ENCODE measurements around the gene CALHM5.

Gene CALHM5

DNA sequence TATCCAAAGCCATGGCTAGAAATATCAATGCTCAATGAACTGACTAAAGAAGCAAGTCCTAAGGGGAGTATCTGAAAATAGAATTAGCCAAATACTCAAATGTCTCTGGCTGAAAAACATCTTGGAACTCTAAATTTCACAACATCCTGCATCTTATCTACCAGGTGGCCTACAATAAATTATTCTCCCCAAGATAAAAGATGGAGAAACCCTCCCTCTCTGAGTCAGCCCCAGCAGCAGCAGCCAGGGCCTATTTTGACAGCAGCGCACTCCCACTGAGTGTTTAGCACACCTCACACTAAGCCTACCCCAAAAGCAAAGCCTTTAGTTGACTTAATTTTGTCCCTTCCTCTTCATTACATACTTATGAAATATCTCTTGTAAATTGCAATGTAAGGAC lies 44.3 kb upstream of the CALHM5 start:
- Histone ChIP-seq H3K4me3 (IDR thresholded peaks at IDR 0.05; ENCODE audit: insufficient read depth, low read depth, low read length) (no peak overlapping the region), H3K27me3 (ENCODE audit: insufficient read depth, low read depth) (no peaks in the 10 kb centered on the region), H3K9ac (no peak overlapping the region), H3K36me3 (ENCODE audit: insufficient read depth) (no peaks in the 10 kb centered on the region), H3K27ac (no peak overlapping the region), H3K4me1 (ENCODE audit: low read depth, poor library complexity, severe bottlenecking) (no peaks in the 10 kb centered on the region), H3K79me2 (ENCODE audit: insufficient read depth, low read depth) (no peaks in the 10 kb centered on the region), H4K20me1 (ENCODE audit: insufficient read depth) (no peaks in the 10 kb centered on the region), H2AFZ (ENCODE audit: low read depth) (no peak overlapping the region), H3K4me2 (no peak overlapping the region)
- TF ChIP-seq, protein P1, sequence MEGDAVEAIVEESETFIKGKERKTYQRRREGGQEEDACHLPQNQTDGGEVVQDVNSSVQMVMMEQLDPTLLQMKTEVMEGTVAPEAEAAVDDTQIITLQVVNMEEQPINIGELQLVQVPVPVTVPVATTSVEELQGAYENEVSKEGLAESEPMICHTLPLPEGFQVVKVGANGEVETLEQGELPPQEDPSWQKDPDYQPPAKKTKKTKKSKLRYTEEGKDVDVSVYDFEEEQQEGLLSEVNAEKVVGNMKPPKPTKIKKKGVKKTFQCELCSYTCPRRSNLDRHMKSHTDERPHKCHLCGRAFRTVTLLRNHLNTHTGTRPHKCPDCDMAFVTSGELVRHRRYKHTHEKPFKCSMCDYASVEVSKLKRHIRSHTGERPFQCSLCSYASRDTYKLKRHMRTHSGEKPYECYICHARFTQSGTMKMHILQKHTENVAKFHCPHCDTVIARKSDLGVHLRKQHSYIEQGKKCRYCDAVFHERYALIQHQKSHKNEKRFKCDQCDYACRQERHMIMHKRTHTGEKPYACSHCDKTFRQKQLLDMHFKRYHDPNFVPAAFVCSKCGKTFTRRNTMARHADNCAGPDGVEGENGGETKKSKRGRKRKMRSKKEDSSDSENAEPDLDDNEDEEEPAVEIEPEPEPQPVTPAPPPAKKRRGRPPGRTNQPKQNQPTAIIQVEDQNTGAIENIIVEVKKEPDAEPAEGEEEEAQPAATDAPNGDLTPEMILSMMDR (conservative IDR thresholded peaks at IDR 0.05; ENCODE audit: low read depth, low read length): no peak

DNA sequence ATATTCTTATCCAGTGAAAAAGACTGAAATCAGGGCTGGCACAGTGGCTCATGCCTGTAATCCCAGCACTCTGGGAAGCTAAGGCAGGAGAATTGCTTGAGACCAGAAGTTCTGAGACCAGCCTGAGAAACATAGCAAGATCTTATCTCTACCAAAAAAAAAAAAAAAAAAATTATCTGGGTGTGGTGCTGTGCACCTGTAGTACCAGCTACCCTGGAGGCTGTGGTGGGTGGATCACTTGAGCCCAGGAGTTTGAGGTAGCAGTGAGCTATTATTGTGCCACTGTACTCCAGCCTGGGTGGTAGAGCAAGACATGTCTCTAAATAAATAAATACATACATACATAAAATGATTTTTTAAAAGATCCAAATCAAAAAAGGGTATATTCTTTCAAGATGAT lies 43.9 kb upstream of the CALHM5 start:
- H3K27ac ChIP-seq: no peak overlapping the region

DNA sequence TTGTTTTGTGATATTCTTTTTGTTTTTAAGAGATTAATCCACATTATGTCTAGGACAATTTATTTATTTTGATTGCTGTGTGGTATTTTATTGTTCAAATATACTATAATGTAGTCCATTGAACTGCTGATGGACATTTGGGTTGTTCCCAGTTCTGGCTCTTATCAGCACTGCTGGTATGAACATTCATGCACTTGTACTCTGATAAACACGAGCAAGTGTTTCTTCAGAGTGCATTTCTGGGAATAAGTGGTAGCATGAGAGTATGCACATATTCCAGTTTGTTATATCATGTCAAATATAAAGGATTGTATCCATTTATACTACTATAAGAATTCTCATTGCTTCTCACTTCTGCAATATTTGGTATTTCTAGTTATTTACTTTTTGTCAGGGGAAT lies 43.1 kb upstream of the CALHM5 start:
- Histone ChIP-seq H3K4me2 (no peak overlapping the region), H3K4me3 (IDR thresholded peaks at IDR 0.05; ENCODE audit: insufficient read depth, low read depth, low read length) (no peak overlapping the region), H3K27me3 (ENCODE audit: insufficient read depth, low read depth) (no peaks in the 10 kb centered on the region), H3K4me1 (ENCODE audit: low read depth, poor library complexity, severe bottlenecking) (no peaks in the 10 kb centered on the region), H4K20me1 (ENCODE audit: insufficient read depth) (no peaks in the 10 kb centered on the region), H3K36me3 (ENCODE audit: insufficient read depth) (no peaks in the 10 kb centered on the region), H3K27ac (no peak overlapping the region), H2AFZ (ENCODE audit: low read depth) (no peak overlapping the region), H3K9ac (no peak overlapping the region), H3K79me2 (ENCODE audit: insufficient read depth, low read depth) (no peaks in the 10 kb centered on the region)
- TF ChIP-seq, protein P1 (conservative IDR thresholded peaks at IDR 0.05; ENCODE audit: low read depth, low read length): no peak

More for the DNA sequence above, 43.9 kb upstream of the CALHM5 start:
- H3K4me2 ChIP-seq: no peak overlapping the region
- no peaks in the 10 kb centered on the region for H3K36me3 ChIP-seq (ENCODE audit: insufficient read depth)
- no peak overlapping the region for H3K9ac ChIP-seq
- no peaks in the 10 kb centered on the region for H3K4me1 ChIP-seq (ENCODE audit: low read depth, poor library complexity, severe bottlenecking)
- no peak overlapping the region for H3K4me3 ChIP-seq (IDR thresholded peaks at IDR 0.05; ENCODE audit: insufficient read depth, low read depth, low read length)
- H3K79me2 ChIP-seq (ENCODE audit: insufficient read depth, low read depth): no peaks in the 10 kb centered on the region
- no peaks in the 10 kb centered on the region for H3K27me3 ChIP-seq (ENCODE audit: insufficient read depth, low read depth)
- TF ChIP-seq, protein P1 (conservative IDR thresholded peaks at IDR 0.05; ENCODE audit: low read depth, low read length): no peak
- no peak overlapping the region for H2AFZ ChIP-seq (ENCODE audit: low read depth)
- no peaks in the 10 kb centered on the region for H4K20me1 ChIP-seq (ENCODE audit: insufficient read depth)

DNA sequence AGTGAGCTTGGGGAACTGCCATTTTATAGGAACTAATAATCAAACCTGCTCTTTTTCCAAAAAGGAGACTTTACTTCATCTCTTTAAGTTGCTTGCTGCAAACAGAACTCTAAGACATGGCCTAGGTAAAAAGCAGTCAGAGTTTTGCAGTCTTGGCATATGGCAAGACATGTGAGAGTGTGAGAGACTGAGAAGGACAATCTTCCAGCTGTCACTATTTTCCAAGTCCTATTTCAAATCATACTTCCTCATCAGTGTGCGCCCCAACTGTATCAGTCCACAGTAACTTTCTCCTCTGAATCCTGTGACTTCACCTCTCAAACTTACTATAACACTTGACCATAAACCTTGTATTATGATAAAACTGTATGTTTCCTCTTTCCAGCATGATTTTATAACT lies 39.9 kb upstream of the CALHM5 start:
- TF ChIP-seq, protein P1 (conservative IDR thresholded peaks at IDR 0.05; ENCODE audit: low read depth, low read length): no peak
- Histone ChIP-seq H3K27ac (no peak overlapping the region), H3K4me3 (IDR thresholded peaks at IDR 0.05; ENCODE audit: insufficient read depth, low read depth, low read length) (no peak overlapping the region), H3K27me3 (ENCODE audit: insufficient read depth, low read depth) (no peaks in the 10 kb centered on the region), H3K36me3 (ENCODE audit: insufficient read depth) (no peaks in the 10 kb centered on the region), H3K4me1 (ENCODE audit: low read depth, poor library complexity, severe bottlenecking) (peaks cover 7% of the 10 kb centered on the region), H2AFZ (ENCODE audit: low read depth) (no peak overlapping the region), H4K20me1 (ENCODE audit: insufficient read depth) (no peaks in the 10 kb centered on the region), H3K4me2 (no peak overlapping the region), H3K79me2 (ENCODE audit: insufficient read depth, low read depth) (no peaks in the 10 kb centered on the region), H3K9ac (no peak overlapping the region)
